ENCODE measurements around the gene FMN1.

DNA sequence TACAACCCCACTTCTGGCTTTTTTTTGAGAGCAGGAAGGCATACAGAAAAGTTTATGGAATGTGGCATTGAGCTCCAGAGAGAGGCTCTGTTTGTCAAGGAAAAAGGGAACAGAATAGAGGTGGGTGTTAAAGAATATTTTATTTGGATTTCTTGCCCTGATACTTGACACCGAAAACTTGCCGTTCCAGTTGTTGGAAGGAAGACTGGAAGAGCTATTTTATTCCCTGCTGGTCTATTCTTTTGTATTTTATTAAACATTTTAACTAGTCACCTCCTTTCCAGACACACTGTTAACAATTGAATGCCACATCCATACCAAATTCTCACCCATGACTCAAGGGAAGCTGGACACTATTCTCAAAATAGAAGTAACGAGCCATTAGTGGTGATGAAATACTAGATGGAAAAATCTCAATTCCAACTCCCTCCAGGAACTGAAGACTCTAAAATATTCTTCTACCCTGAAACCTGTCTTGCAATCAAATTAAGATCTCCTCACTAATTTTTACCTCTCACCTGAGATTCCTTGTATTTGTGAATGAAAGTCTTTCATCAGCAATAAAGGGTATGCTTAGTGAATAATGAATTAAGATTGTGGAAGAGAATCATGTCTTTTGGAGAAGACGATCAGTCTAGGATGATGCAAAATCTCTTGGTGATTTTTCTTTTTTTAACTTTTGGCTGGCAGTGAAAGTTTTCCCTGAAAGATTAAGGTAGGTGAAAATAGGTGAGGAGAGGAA, 448.2 kb downstream of the FMN1 start:
- TF ChIP-seq POLR2A (IDR thresholded peaks at IDR 0.05) = no peak
- TF ChIP-seq EP300 (IDR thresholded peaks at IDR 0.05; ENCODE audit: low read depth) = no peak

Measured in transverse colon (tissue), 1 donor.